Omental fat pad (tissue), 4 donors: ENCODE measurements around the gene EDARADD. TPM values are rescaled to one million over a fixed set of nuclear protein-coding genes. Genes with fewer than 3 reads are reported as not detected.

Source experiments
- ATAC-seq: fragments of 150-250 bp; one replicate; pipeline ENCODE4 v1.9.1; 2016; ENCODE audit warnings: mild to moderate bottlenecking, moderate library complexity; ENCODE audit not compliant: low FRiP score
- DNase-seq: peaks from one replicate; pipeline ENCODE4 v3.0.0-alpha.2; 2019; ENCODE audit warnings: low spot score
- total RNA-seq, 4 donors: library from RNA; depleted of rRNA; stranded (reverse); fragments of >200 nt; gene quantifications; one replicate each; pipeline ENCODE4 v1.1.0, GENCODE V29; 2016
- TF ChIP-seq, protein P1 (sequence below), 3 donors: fragments of 450-650 bp; IDR thresholded peaks; one replicate each; pipeline ENCODE4 v1.5.1; 2016 to 2017; ENCODE audit warnings: antibody characterized with exemption in 3 of 3, mild to moderate bottlenecking in 3 of 3, moderate library complexity in 2 of 3

The EDARADD gene
- total RNA-seq, 4 donors from 2014 or later: 0.24 to 1.2 (median 0.25) TPM; not detected in 1

DNA sequence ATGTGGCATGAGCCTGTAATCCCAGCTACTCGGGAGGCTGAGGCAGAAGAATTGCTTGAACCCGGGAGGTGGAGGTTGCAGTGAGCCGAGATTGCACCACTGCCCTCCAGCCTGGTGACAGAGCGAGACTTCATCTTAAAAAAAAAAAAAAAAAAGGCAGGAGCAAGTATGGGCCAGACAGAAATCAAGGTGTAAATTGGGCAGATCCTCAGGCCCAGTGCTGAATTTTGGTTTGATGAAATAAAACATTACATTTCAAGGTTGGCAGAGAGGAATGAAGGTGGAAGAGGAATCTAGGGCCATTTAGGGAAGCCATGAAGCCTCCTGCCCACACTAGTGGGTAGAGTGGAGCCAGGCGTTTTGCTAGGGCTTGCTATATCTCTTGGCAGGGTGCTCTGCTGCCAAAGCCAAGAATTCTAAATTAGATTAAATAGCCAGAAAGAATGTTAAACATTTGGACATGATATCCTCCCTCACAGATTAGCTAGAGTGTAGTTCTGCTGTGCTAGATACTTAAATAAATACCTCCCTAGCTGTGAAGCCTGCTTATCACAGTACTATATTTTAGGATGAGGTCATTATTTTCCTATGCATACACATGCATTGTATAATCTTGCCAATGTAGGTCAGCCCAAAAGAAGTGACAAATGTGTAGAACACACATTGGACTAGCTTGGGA is 113.1 kb downstream of the EDARADD start:
- TF ChIP-seq, protein P1, sequence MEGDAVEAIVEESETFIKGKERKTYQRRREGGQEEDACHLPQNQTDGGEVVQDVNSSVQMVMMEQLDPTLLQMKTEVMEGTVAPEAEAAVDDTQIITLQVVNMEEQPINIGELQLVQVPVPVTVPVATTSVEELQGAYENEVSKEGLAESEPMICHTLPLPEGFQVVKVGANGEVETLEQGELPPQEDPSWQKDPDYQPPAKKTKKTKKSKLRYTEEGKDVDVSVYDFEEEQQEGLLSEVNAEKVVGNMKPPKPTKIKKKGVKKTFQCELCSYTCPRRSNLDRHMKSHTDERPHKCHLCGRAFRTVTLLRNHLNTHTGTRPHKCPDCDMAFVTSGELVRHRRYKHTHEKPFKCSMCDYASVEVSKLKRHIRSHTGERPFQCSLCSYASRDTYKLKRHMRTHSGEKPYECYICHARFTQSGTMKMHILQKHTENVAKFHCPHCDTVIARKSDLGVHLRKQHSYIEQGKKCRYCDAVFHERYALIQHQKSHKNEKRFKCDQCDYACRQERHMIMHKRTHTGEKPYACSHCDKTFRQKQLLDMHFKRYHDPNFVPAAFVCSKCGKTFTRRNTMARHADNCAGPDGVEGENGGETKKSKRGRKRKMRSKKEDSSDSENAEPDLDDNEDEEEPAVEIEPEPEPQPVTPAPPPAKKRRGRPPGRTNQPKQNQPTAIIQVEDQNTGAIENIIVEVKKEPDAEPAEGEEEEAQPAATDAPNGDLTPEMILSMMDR (IDR thresholded peaks at IDR 0.05): no peak
- peak; percentile 78 for ATAC-seq
- DNase-seq: no peak

GRCh38 chr1:236508593-236509027 is 114.5 kb downstream of the EDARADD start:
- TF ChIP-seq, protein P1 (IDR thresholded peaks at IDR 0.05): no peak
- DNase-seq: no peak
- no peak for ATAC-seq

DNA sequence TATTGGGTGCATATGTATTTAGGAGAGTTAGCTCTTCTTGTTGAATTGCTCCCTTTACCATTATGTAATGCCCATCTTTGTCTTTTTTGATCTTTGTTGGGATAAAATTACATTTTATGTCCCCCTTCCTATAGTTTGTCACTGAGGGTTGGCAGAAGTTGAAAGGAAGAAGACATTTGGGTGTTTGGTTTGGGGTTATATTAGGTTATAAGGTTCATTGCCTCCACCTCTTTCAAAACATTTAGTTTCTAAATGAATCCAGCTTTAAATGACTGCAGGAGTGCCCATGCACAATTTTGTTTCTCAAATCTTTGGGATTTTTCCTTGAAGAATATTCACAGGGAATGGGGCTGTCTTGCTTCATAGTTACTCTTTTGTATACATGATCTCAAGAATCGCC is 115.1 kb downstream of the EDARADD start:
- no peak for DNase-seq
- TF ChIP-seq, protein P1 (IDR thresholded peaks at IDR 0.05): no peak

DNA sequence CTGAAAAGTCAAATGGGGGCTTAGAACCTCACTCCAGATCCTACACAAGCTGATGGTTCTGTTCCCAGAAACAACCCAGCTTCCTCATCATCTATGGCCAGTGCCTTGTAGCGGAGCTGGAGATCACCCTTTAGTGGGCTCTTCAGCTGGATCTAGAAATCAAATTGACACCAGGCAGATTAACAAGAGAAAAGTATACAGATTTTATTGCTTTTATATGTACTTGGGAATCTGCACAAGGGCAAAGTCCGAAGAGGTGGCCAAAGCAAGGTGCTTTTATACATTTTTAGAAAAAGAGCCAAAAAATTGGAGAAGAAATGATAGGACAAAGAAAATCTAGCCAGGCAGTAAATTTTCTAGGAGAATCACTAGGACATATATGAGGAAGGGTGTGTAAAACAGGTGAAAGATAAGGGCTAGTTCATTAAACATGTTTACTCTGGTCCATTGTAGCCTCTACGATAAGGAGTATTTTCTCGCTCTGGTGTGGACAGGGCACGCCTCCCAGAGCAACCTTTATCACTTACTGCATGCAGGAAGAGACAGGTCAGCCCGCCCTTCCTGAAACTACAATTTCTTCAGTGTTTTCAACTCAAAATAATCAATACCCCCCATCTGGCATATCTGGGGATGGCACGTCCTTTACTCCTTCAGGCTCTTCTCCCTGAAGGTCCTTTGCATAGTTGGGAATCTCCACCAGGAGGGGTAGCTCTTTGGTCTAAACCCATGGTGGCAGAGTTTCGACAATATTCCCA is 115.7 kb downstream of the EDARADD start:
- DNase-seq (no peak), ATAC-seq (no peak)
- TF ChIP-seq, protein P1 (IDR thresholded peaks at IDR 0.05): no peak

More for the DNA sequence above, 115.1 kb downstream of the EDARADD start:
- no peak for ATAC-seq

DNA sequence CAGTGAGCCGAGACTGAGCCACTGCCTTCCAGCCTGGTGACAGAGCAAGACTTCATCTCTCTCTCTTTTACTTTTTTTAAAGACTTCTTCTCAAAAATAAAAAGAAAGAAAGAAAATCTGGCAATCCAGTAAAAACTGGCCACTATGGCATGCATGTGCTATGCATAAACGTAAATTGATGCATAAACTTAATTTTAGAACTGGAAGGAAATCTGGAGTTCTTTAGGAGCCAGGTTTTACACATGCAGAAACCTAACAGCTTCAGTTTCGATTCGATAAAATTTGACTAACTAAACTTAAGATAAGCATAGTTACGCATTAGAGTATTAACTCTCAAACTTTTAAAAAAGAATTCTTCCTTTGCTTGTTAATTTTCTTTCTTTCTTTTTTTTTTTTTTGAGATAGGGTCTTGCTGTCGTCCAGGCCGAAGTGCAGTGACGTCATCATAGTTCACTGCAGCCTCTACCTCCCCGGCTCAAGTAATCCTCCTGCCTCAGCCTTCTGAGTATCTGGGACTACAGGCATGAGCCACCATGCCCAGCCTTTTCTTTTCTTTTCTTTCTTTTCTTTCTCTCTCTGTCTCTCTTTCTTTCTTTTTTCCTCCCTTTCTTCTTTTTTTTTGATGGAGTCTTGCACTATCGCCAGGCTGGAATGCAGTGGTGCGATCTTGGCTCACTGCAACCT is 117.8 kb downstream of the EDARADD start:
- DNase-seq: no peak
- ATAC-seq: no peak
- TF ChIP-seq, protein P1 (IDR thresholded peaks at IDR 0.05): no peak

DNA sequence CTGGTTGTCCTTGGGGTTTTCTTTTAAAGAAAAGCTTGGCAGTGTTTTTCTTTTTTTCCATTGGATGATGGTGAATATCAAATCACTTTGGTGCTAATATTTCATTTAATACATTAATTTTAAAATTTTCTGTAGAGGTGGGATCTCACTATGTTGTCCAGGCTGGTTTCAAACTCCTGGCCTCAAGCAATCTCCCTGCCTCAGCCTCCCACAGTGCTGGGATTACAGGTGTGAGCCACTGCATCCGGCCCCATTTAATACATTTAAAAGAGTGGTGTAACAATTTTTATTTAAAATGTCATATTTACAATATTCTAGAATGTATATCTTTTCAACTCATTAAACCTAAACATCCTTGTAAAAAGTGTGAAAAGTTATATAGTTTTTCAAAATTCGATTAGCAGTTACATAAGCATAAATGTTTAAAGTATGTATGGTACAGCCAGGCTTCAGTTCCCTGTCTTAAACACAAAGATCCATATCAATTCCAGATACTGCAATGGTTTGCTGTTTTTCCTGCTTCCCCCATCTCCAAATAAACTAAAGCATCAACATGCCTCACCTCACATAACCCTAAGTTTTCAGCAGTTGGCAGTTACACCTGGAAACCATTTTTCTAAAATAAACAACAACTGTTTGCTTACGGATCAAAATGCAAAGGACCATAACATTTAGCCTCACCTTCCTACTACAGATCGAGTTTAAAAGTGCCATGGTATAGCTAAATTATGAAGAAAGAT is 120.8 kb downstream of the EDARADD start:
- TF ChIP-seq, protein P1 (IDR thresholded peaks at IDR 0.05): no peak
- DNase-seq (no peak), ATAC-seq (no peak)
